ENCODE measurements around the gene SLC29A4.
"Not testable (repeated sequence)": the region's sequence is repeated elsewhere in the genome, so short reads cannot be mapped to it uniquely, and the experiment has no call there.

The SLC29A4 gene

DNA sequence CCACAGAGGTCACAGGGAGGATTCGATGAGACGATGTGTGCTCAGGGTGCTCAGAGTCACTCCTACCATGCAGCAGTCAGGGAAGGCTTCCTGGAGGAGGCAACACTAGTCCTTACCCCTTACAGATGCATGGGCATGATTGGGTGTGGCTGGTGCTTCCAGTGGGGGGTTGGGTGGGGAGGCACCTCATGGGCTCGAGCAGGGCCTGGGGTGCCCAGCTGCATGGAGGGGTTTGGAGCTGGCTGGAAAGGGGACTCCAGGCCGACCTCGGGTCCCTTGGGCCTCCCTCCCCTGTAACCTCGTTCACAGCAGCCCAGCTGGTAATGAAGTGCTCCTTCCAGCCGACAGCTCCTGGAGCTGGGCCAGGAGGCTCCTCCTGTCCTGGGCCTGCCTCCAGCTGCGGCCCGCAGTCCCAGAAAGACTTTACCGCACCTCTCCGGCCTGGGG lies 7.7 kb upstream of the SLC29A4 start:
- DNase-seq (ENCODE audit: low read depth), result not testable (repeated sequence)

DNA sequence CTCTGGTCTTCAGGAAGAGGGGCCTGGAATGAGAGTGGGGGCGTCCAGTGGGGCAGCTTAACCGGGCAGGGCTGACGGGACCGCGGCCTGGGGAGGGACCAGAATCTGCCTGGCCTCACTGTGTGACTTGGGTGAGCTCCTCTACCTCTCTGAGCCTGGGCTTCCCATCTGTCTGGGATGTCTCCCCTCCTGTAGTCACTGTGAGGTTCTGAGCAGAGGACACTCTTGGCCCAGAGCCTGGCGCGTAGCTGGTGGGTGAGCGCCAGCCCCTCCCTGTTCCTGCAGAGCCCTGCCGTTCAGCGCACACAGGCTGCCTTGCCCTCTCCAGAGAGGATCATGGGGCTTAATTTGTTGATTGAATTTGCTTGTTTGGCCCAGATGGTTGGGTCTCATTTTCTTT lies 7.2 kb upstream of the SLC29A4 start:
- DNase-seq (ENCODE audit: low read depth), result not testable (repeated sequence)

DNA sequence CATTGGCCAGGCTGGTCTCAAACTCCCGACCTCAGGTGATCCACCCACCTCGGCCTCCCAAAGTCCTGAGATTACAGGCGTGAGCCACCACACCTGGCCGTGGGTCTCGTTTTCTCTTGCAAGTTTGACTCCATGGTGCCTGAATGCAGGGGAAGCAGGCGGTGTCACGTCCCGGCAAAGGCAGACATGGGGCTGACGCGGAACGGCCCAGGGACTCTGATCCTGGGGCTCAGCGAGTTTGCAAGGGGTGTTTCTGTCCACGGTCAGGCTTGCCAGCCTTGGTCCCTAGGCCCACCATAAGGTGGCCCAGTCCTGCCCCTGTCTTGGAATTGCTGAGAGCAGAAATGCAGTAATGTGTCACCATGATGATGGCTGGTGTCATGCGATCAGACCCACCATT lies 6.6 kb upstream of the SLC29A4 start:
- not testable (repeated sequence) for DNase-seq (ENCODE audit: low read depth)

DNA sequence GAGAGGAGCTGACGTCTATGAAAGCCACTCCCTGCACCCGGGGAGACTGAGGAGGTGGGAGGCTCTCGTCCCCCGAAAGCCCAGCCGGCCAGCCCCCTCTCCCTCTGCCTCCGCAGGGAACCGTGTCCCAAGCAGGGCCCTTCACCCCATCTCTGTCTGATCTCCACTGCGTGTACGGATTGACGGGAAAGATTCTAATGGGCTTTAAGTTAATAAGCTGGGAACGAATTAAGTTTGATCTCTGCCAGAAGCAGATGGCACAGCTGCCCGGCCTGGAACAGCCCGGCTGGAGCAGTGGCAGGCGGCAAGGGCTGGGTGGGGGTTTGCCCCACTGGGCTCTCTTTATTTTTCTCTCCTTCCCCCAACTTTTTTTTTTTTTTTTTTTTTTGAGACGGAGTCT lies 6.1 kb upstream of the SLC29A4 start:
- no peak for DNase-seq (ENCODE audit: low read depth)

DNA sequence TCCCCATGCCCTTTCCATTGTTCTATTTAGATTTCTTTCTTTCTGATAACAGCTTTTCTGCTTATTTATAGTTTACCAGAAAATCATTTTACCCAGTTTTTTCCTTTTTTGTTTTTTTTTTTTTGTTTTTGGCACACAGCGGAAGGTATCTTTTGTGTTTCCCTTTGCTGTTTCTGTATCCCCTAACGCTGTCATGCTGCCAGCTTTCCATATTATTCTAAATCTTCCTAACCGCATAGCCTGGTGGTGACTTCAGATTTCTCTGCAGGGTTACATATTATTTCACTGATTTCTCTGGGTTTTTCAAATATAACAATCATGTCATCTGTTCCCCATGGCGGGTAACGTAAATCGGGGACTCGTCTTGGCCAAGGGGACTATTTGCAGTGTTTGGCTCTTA lies 4.0 kb upstream of the SLC29A4 start:
- DNase-seq (ENCODE audit: low read depth), result no peak

DNA sequence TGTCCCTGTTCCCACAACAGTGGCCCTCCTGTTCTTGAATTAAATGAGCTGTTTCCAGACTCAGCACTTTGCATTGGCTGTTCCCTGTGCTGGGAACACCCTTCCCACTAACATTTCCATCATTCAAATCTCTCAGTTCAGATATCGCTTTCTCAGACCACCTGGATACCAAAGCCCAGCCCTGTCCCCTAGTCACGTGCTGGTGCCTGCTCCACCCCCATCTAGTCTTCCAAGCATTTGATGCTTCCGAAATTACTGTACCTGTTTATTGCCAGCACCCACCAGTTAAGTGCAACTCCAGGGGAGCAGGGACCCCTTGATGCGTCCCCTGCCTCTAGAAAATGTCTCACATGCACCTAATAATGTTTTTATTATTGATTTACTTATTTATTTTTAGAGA lies 3.0 kb upstream of the SLC29A4 start:
- no peak for DNase-seq (ENCODE audit: low read depth)

DNA sequence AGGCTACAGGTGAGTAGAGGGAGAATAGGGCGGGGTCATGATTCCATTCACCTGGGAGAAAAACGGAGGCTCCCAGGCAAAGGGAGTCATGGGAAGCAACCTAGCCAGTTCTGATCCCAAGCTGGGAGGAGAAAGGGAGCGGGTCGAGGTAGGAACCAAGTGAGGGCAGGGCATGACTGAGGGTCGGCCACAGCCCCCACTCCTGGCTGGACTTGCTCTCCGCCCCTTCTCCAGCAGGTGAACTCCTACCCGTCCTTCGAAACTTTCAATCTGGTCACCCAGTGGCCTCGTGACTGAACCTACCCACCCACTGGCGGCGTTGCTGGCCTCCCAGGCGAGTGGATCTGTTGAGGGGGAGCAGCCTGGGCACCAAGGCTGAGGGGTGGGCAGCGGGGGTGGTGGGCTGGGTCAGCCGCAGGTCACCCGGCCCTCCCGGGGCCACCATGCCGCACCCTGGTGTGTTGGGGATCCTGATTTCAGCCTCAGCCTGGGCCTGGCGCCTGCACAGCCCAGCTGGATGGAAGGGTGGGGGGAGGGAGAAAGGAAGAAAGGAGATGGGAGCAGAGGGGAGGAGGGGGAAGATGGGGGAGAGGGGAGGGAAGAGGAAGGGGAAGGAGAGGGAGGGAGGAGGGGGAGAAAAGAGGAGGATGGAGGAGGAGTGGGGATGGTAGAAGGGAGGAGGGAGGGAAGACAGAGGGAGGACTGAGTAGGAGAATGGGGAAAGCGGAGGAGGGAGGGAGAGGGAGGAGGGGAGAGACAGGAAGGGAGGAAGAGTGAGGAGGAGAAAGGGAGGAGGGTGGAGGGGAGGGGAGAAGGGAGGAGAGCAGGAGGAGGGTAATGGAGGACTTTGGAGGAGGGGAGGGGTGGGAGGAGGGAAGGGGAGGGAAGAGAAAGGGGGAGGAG lies 894 bp upstream of the SLC29A4 start:
- not testable (repeated sequence) for DNase-seq (ENCODE audit: low read depth)

DNA sequence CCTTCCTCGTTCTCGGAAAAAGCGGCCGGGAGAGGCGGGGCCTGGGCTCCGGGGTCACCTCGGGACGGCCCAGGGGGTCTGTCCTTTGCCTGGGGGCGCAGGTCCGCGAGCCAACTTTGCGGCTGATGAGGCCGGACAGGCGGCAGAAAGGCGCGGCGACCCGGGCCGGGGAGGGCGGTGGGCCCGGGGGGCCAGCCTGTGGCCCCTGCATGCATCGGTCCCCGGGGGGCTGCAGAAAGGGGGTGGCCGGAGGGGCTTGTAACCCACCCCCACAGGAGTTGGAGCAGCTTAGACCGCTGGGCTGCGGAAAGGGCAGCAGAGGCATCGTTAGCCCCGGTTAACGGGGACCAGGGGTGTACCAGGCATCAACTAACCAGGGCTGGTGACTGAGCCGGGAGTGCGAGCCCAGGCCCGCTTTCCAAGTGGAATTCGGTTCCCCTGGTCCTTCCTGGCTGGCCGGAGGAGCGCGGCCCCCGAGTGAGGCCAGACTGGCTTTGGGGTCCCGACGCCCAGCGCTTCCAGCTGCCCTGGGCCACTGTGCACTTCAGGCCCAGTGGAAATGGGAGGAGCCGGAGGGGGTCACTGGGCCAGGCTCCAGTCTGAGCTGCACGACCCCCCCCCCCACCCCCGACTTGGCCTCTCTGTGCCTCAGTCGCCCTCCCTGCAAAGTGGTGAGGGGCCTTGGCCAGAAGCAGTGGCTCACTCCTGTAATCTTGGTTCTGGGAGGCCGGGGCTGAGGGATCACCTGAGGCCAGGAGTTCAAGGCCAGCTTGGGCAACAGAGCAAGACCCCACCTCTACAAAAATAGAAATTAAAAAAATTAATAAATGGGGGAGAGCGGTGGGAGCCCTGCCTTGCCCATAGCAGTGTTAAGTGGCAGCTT lies 919 bp downstream of the SLC29A4 start:
- DNase-seq (ENCODE audit: low read depth), result no peak

DNA sequence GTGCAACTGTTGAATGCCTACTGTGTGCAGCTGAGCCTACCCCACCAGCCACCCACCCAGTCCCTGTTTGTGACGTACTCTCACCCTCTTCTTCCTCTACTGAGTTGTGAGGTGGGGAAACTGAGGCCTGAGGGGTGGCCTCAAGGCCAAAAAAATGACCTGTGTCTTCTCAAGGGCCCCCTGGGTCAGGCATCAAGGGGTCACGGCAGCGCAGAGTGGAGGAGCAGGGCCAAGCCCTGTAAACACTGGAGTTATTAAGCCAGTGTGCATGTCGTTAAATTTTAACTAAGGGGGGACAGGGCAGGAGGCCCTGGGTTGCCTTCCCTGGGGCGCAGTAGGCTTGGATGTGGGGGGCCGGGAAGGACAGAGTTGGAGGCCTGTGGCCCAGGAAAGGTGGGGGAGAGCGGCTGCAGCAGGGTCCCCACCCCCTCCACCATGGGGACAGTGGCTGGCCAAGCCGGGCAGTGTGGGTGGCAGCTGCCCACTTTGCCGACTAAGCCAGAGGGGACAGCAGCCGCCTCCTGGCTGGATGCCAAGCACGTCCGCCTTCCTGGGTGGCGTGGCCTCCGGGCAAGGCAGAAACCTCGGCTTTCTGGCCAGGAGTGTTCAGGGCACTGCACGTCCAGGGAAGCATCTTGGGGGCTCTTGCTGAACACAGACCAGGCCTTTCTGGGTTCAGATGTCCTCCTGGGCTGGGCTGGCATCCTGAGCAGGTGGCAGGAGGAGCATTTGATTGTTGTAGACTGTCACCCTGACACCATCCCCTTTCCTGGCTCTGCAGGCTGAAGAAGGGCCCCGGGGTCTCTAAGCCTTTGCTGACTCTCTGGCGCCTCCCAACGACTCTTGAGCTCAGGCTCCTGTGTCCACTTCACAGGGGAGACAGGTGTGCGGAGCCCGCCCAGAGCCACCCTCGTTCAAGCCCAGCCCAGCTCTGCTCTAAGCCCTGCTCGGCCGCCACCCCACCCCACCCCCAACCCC lies 1.9 kb downstream of the SLC29A4 start:
- no peak for DNase-seq (ENCODE audit: low read depth)

DNA sequence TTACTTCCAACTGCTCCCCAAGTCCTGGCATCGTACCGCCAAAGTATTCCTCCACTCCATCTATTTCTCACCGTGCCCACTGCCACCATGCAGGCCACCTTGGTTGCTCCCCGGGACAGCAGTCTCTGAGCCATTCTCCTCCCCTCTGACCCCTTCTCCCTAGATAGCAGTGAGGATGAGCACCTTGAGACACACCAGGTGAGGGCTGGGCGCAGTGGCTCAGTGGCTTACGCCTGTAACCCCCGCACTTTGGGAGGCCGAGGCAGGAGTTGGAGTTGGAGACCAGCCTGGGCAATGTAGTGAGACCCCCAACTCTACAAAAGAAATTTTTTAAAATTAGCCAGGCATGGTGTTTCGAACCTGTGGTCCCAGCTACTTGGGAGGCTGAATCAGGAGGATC lies 4.2 kb downstream of the SLC29A4 start:
- no peak for DNase-seq (ENCODE audit: low read depth)

DNA sequence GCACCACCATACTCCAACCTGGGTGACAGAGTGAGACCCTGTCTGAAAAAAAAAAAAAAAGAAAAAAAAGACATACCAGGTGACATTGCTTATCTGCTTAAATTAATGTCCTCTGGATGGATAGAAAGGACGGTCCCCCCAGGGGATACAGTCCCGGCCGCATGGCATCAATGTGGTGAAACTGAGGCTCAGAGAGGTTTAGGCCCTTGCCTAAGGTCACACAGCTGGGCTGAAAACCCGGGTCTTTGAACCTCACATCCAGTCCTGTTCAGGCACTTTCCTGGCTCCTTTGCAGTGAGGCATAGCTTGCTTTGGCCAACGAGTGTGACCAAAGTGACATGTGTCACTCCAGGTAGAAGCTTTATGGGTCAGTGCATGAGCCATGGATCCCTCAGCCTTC lies 4.6 kb downstream of the SLC29A4 start:
- not testable (repeated sequence) for DNase-seq (ENCODE audit: low read depth)

DNA sequence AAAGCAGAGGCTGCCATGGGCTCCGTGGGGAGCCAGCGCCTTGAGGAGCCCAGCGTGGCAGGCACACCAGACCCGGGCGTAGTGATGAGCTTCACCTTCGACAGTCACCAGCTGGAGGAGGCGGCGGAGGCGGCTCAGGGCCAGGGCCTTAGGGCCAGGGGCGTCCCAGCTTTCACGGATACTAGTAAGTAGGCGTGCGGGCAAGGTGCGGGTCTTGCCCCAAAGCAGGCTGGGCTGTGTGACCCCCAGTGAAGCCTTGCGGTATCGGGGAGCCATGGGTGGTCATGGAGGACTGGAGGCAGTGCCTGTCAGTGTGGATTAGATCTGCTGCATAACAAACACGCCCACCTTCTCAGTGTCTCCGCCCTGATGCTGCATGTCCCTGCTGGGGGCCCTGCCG lies 5.1 kb downstream of the SLC29A4 start:
- DNase-seq (ENCODE audit: low read depth), result no peak

DNA sequence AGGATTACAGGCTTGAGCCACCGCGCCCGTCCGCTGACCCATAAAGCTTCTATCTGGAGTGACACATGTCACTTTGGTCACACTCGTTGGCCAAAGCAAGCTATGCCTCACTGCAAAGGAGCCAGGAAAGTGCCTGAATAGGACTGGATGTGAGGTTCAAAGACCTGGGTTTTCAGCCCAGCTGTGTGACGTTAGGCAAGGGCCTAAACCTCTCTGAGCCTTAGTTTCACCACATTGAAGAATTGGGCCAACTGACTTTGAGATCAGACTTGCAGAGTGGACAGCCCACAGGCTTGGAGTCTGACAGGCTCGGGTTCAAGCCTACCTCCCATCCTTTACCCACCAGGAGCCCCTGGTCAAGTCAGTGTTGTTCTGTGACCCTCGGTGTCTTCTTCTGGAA lies 5.8 kb downstream of the SLC29A4 start:
- not testable (repeated sequence) for DNase-seq (ENCODE audit: low read depth)

DNA sequence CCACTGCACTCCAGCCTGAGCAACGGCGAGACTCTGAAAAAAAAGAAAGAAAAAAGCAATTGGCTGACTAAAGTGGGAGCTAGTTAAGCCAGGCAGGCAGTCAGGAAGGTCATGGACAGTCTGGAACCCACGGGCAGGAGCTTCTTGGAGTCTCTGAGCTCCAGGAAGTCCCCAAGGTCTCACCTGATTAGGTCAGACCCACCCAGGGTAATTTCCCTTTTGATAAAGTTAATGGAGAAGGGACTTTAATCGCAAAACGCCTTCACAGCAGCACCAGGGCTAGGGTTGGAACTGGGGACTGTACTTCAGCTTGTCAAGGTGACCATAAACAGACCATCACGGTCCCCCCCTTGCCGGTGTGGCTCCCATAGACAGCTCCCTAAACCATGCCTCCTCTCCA lies 6.6 kb downstream of the SLC29A4 start:
- DNase-seq (ENCODE audit: low read depth), result no peak

DNA sequence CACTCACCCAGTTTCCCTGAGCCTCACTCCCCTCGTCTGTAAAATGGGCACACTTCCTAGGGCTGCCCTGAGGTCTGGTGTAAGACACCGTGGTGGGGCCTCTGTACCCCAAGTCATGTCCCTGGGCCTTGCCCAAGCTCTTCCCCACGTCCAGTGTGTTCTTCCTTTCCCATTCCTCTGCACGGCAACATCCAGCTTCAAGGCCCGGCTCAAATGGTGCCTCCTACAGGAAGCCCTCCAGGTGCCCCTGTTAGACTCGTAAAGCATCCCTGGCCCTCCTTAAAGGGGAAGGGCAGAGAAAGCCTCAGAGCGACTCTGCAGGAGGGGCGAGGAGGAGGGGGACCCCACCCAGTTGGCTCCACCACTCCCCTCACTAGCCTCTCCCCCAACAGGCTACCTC lies 8.6 kb downstream of the SLC29A4 start:
- DNase-seq (ENCODE audit: low read depth), result no peak

DNA sequence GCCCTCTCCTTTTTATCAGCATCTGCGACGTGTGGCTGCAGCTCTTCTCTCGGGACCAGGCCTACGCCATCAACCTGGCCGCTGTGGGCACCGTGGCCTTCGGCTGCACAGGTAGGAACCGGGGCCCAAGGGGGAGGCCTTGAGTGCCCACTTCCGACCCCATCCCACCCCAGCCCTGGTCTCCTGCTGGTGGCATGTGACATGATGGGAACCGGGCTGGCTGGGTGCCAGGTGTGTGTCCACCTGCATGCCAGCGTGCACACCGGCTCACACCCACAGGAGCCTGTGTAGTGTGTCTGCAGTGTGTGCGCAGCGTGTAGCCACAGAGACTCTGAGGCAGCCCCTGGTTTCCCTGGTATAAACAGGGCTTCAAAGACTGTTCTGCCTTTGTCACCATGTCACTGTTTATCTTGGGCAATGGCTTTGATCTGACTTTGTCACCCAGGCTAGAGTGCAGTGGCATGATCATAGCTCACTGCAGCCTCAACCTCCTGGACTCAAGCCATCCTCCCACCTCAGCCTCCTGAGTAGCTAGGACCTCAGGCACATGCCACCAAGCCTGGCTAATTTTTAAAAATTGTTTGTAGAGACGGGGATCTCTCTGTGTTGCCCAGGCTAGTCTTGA lies 9.1 kb downstream of the SLC29A4 start:
- DNase-seq (ENCODE audit: low read depth), result not testable (repeated sequence)

DNA sequence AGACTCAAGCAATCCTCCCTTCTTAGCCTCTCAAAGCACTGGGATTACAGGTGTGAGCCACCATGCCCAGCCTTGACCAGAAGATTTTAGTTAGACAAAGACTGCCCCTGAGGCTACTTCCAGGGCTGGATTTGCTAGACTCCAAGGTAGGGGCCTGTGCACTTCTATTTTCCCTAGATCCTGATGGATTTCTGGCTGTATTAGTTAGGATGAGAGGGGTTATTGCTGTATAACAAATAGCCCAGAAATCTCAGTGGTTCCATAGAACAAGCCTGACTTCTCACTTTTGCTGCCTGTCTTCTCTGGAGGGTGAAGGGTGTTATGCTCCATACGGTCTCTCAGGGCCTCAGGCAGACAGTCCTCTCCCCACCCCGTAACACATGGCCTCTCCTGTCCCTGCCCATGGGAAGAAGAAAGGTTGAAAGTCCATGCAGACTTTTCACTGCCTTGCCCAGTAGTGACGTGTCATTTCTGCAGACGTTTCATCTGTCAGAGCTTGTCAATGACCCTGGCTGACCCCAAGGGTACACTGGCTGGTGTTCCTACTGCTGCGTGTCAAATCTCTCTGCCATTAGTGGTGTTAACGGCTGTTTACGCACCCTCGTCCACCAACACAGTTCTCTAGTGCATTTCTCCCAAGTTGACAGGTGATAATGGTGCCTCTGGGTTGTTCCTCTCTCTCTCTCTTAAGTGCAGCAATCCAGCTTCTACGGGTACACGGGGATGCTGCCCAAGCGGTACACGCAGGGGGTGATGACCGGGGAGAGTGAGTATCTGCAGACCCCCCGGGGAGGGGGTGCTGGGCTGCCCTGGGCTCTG lies 11.6 kb downstream of the SLC29A4 start:
- DNase-seq (ENCODE audit: low read depth), result no peak

DNA sequence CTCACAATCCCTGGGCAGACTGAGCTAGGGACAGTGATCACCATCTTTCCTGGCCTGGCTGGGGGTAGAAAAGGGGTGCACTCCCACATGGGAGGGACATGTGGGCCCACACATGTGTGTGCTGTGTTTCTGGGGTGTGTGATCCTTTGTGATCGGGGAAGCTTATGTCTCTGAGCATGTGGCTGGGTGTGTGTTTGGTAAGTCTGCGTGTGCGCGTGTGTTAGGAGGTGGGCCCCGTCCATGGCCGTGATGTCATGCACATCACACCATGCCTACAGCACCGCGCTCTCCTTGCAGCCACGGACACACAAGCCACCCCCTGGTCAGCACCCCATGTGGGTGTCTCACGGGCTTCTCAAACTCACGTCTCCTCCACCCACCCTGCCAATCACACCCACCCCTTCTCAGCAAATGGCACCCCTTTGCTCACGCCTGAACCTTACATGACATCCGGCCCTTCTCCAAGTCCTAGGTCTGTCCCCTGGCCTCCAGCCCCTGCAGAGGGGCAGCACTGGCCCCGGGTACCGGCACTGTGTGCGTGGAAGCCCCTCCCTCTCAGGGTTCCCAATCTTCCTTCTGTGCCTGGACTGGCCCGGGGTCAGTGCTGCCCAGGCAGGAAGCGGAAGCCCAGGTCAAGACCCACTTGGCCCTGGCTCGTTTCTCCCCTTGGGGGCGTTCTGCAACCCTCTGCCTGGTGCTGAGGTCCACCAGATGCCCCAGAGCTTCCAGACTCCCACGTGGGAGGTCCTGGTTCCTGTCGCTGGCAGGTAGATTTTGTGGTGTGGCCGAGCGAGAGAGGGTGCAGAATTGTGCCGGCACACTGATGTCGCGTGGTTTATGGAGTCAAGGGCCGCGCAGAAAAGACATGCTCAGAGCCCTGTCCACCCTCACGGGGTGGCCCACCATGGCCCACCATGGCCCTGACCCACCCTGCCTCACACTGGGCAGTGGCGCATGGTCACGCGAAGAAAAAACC lies 12.6 kb downstream of the SLC29A4 start:
- DNase-seq (ENCODE audit: low read depth), result no peak

DNA sequence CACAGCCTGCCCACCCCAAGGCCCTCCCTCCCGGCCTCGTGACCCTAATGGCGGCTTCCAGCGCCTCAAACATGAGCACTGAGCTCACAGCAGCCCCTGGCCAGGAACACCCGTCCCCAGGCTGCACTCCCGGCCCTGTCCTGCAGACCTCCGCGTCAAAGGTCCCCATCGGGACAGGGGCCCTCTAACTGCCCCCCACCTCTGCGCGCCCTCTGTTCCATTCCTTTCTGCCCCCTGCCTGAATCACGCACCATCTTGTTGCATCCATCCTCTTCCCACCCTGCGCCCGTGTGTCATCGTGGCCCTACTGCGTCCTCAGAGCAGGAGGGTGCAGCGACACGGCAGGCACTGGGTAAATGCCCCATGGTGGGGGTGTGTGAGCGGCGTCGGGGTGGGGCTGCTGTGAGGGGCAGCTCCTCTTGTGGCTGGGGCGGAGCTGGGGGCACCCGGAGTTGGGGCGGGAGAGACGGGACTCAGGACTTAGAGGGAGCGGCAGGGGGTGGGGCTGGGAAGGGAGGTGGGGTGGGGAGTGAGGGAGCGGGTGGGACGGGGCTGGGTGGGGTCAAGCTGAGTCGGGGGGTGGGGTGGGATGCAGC lies 13.4 kb downstream of the SLC29A4 start:
- no peak for DNase-seq (ENCODE audit: low read depth)

Data from GM04503 (cell line).